H9 (cell line): ENCODE results near the gene OXSR1. TPM values are rescaled to one million over a fixed set of nuclear protein-coding genes. Genes with fewer than 3 reads are reported as not detected.

ENCODE experiments used
- DNase-seq: peaks from one replicate; pipeline ENCODE4 v3.0.0-alpha.2; 2017
- H2AFZ ChIP-seq: one replicate; pipeline ENCODE4 v1.6.1; 2013; ENCODE audit warnings: mild to moderate bottlenecking, low read length, control low read depth, moderate library complexity
- H2AK5ac ChIP-seq: 2 replicates; pipeline ENCODE4 v1.6.1; 2013; ENCODE audit warnings: low read length, control low read depth, mixed read lengths; ENCODE audit not compliant: insufficient read length
- H2BK120ac ChIP-seq: one replicate; pipeline ENCODE4 v1.6.1; 2013; ENCODE audit warnings: low read depth, mild to moderate bottlenecking, low read length, control low read depth, inconsistent platforms; ENCODE audit not compliant: poor library complexity, severe bottlenecking
- H2BK12ac ChIP-seq: 2 replicates; pipeline ENCODE4 v1.6.1; 2013; ENCODE audit warnings: low read length, control low read depth, mixed read lengths, low read depth; ENCODE audit not compliant: insufficient read length
- H2BK15ac ChIP-seq: 2 replicates; pipeline ENCODE4 v1.6.1; 2013; ENCODE audit warnings: low read depth, low read length, control low read depth
- H2BK20ac ChIP-seq: one replicate; pipeline ENCODE4 v1.6.1; 2013; ENCODE audit warnings: low read depth, mild to moderate bottlenecking, low read length, control low read depth, inconsistent platforms; ENCODE audit not compliant: poor library complexity, severe bottlenecking
- H2BK5ac ChIP-seq: 2 replicates; pipeline ENCODE4 v1.6.1; 2013; ENCODE audit warnings: low read length, control low read depth, mixed read lengths; ENCODE audit not compliant: insufficient read length
- H3K14ac ChIP-seq: 2 replicates; pipeline ENCODE4 v1.6.1; 2013; ENCODE audit warnings: low read length, control low read depth; ENCODE audit not compliant: insufficient read depth
- H3K18ac ChIP-seq: 2 replicates; pipeline ENCODE4 v1.6.1; 2013; ENCODE audit warnings: low read depth, mild to moderate bottlenecking, mixed read lengths, low read length, control low read depth; ENCODE audit not compliant: insufficient read length
- H3K23ac ChIP-seq: 2 replicates; pipeline ENCODE4 v1.6.1; 2013; ENCODE audit warnings: low read length, control low read depth, mixed read lengths, low read depth; ENCODE audit not compliant: insufficient read length
- H3K23me2 ChIP-seq: 2 replicates; pipeline ENCODE4 v1.6.1; 2013; ENCODE audit warnings: low read depth, mild to moderate bottlenecking, mixed read lengths, low read length, control low read depth; ENCODE audit not compliant: insufficient read length, poor library complexity, severe bottlenecking
- H3K27ac ChIP-seq: 2 replicates; pipeline ENCODE4 v1.5.1; 2013; ENCODE audit warnings: low read length, control low read depth, mixed read lengths, low read depth; ENCODE audit not compliant: insufficient read length
- H3K27me3 ChIP-seq: 2 replicates; pipeline ENCODE4 v1.6.1; 2013; ENCODE audit warnings: low read length, control low read depth, inconsistent platforms; ENCODE audit not compliant: insufficient read depth
- H3K4ac ChIP-seq: 2 replicates; pipeline ENCODE4 v1.6.1; 2013; ENCODE audit warnings: low read depth, mild to moderate bottlenecking, control low read depth, inconsistent platforms, low read length, moderate library complexity
- H3K4me1 ChIP-seq: 2 replicates; pipeline ENCODE4 v1.6.1; 2013; ENCODE audit warnings: low read length, control low read depth, inconsistent platforms; ENCODE audit not compliant: insufficient read depth
- H3K4me2 ChIP-seq: 2 replicates; pipeline ENCODE4 v1.6.1; 2013; ENCODE audit warnings: low read length, control low read depth, mixed read lengths; ENCODE audit not compliant: insufficient read length, insufficient read depth
- H3K56ac ChIP-seq: 2 replicates; pipeline ENCODE4 v1.6.1; 2013; ENCODE audit warnings: low read depth, mild to moderate bottlenecking, mixed read lengths, low read length, control low read depth; ENCODE audit not compliant: insufficient read length
- H3K79me1 ChIP-seq: 2 replicates; pipeline ENCODE4 v1.6.1; 2013; ENCODE audit warnings: low read depth, mild to moderate bottlenecking, moderate library complexity, low read length, control low read depth, inconsistent platforms; ENCODE audit not compliant: insufficient read depth, poor library complexity, severe bottlenecking
- H3K79me2 ChIP-seq: 2 replicates; pipeline ENCODE4 v1.6.1; 2013; ENCODE audit warnings: low read length, control low read depth, inconsistent platforms; ENCODE audit not compliant: insufficient read depth
- H3K9ac ChIP-seq: 2 replicates; pipeline ENCODE4 v1.6.1; 2013; ENCODE audit warnings: low read length, control low read depth, mixed read lengths; ENCODE audit not compliant: insufficient read length; ENCODE audit errors: extremely low read depth
- H3K9me3 ChIP-seq: one replicate; pipeline ENCODE4 v1.6.1; 2013; ENCODE audit warnings: low read depth, low read length, inconsistent platforms; ENCODE audit not compliant: control insufficient read depth
- H3T11ph ChIP-seq: one replicate; pipeline ENCODE4 v1.6.1; 2013; ENCODE audit warnings: mild to moderate bottlenecking, low read length, control low read depth, inconsistent platforms
- H4K20me1 ChIP-seq: one replicate; pipeline ENCODE4 v1.6.1; 2013; ENCODE audit not compliant: control insufficient read depth, insufficient read length, insufficient read depth
- H4K5ac ChIP-seq: 2 replicates; pipeline ENCODE4 v1.6.1; 2013; ENCODE audit warnings: low read depth, mild to moderate bottlenecking, mixed read lengths, low read length, control low read depth; ENCODE audit not compliant: insufficient read length
- H4K8ac ChIP-seq: replicated peaks from 2 replicates; pipeline ENCODE4 v1.6.1; 2013; ENCODE audit warnings: low read length, control low read depth, mixed read lengths, low read depth; ENCODE audit not compliant: insufficient read length
- H4K91ac ChIP-seq: 2 replicates; pipeline ENCODE4 v1.6.1; 2013; ENCODE audit warnings: low read depth, mild to moderate bottlenecking, moderate library complexity, mixed read lengths, low read length, control low read depth; ENCODE audit not compliant: insufficient read length
- H3K27ac Mint-ChIP-seq, 3 experiments: 2 replicates in 2 of 3; 3 replicates in 1 of 3; pipeline ENCODE4 v1.8.0; 2020 to 2021; ENCODE audit warnings: mixed read lengths in 3 of 3, mild to moderate bottlenecking in 1 of 3, moderate library complexity in 1 of 3
- H3K27me3 Mint-ChIP-seq: 2 replicates; pipeline ENCODE4 v1.8.0; 2021; ENCODE audit warnings: low read depth, mild to moderate bottlenecking, moderate library complexity, mixed read lengths
- H3K36me3 Mint-ChIP-seq, 3 experiments: 2 replicates in 2 of 3; 3 replicates in 1 of 3; pipeline ENCODE4 v1.8.0; 2020 to 2021; ENCODE audit warnings: low read depth in 3 of 3, mixed read lengths in 3 of 3; ENCODE audit not compliant: insufficient read depth in 1 of 3
- H3K4me1 Mint-ChIP-seq, 2 experiments: 2 replicates each; pipeline ENCODE4 v1.8.0; 2020; ENCODE audit warnings: mixed read lengths in 2 of 2
- H3K4me3 Mint-ChIP-seq, 2 experiments: 2 replicates in 1 of 2; 3 replicates in 1 of 2; pipeline ENCODE4 v1.8.0; 2020 to 2021; ENCODE audit warnings: mild to moderate bottlenecking in 2 of 2, mixed read lengths in 2 of 2, moderate library complexity in 1 of 2
- H3K9me3 Mint-ChIP-seq, 2 experiments: 2 replicates in 1 of 2; 3 replicates in 1 of 2; pipeline ENCODE4 v1.8.0; 2020; ENCODE audit warnings: mild to moderate bottlenecking in 2 of 2, mixed read lengths in 2 of 2, moderate library complexity in 1 of 2
- CTCF ChIP-seq: fragments of 200-600 bp; sonication (generic); conservative IDR thresholded peaks from 3 replicates; pipeline ENCODE4 v1.8.0; 2021; ENCODE audit warnings: antibody characterized with exemption, mild to moderate bottlenecking
- WGBS: extraction: QIAGEN DNeasy Blood & Tissue Kit; methylation state at CpG from one replicate; pipeline ENCODE4 v1.1.7; 2013; ENCODE audit warnings: missing lambda C conversion rate, low lambda C conversion rate, mixed read lengths; ENCODE audit not compliant: insufficient read length; ENCODE audit errors: extremely low coverage; 5-methylcytosine and 5-hydroxymethylcytosine counted together
- total RNA-seq: library from RNA; stranded (reverse); gene quantifications from 2 replicates; pipeline ENCODE4 v1.2.1, GENCODE V29; 2021

The OXSR1 gene
- total RNA-seq, 1 experiment from 2014 or later = 54.1 TPM

- H3K27ac ChIP-seq = no peak overlapping the region
These were observed 25.7 kb upstream of the OXSR1 start for GRCh38 chr3:38139652-38140051.

More at GRCh38 chr3:38139652-38140051, 25.7 kb upstream of the OXSR1 start:
- no peak overlapping the region for H3K23ac ChIP-seq
- peak overlapping the region; percentile 79 for H3K9ac ChIP-seq
- no peak overlapping the region for H2BK20ac ChIP-seq
- no peaks in the 10 kb centered on the region for H3K79me2 ChIP-seq
- Mint-ChIP-seq H3K4me3 (peak overlapping the region; percentile 91 to 92), H3K27ac (no peak overlapping the region), H3K9me3 (no peaks in the 10 kb centered on the region; a peak in 1 of 5 replicates), H3K4me1 (peaks cover 37 to 42% of the 10 kb centered on the region in 2 experiments), H3K27me3 (no peaks in the 10 kb centered on the region; the same call in 1 of the 2 replicates), H3K36me3 (peaks cover 23 to 37% (median 24%) of the 10 kb centered on the region in 3 experiments)
- no peak overlapping the region for H3K14ac ChIP-seq
- WGBS = no CpG with 5 or more reads among the region's 7 CpGs
- TF ChIP-seq CTCF = no peak
- H4K5ac ChIP-seq = no peak overlapping the region
- no peak overlapping the region for H2BK120ac ChIP-seq
- DNase-seq = no peak
- H4K91ac ChIP-seq = no peak overlapping the region
- H3K18ac ChIP-seq = no peak overlapping the region
- H3K4me2 ChIP-seq = peak overlapping the region; percentile 80
- H3T11ph ChIP-seq = no peak overlapping the region
- no peak overlapping the region for H2BK12ac ChIP-seq
- no peaks in the 10 kb centered on the region for H4K20me1 ChIP-seq
- H3K23me2 ChIP-seq = peaks cover 18% of the 10 kb centered on the region
- H4K8ac ChIP-seq = no peak overlapping the region
- no peak overlapping the region for H2BK5ac ChIP-seq
- H2AK5ac ChIP-seq = no peak overlapping the region
- no peaks in the 10 kb centered on the region for H3K79me1 ChIP-seq
- H3K4ac ChIP-seq = no peak overlapping the region
- H3K9me3 ChIP-seq = no peaks in the 10 kb centered on the region
- peaks cover 8% of the 10 kb centered on the region; the same call in 1 of the 2 replicates for H3K4me1 ChIP-seq
- no peak overlapping the region for H2AFZ ChIP-seq
- no peak overlapping the region for H3K56ac ChIP-seq
- H3K27me3 ChIP-seq = no peaks in the 10 kb centered on the region
- H2BK15ac ChIP-seq = no peak overlapping the region
